Measurements from ENCODE around the gene TTC7B.

- TF ChIP-seq CTCF (IDR thresholded peaks at IDR 0.05): no peak
- TF ChIP-seq POLR2A (IDR thresholded peaks at IDR 0.05): no peak
Measured at GRCh38 chr14:90858511-90858910, 42.3 kb upstream of the TTC7B start.

All from Peyer's patch (tissue), 4 donors.